GM12875 (cell line): ENCODE data around the gene REXO5.

Experiments used
- H3K4me3 ChIP-seq: one replicate; pipeline ENCODE4 v1.5.1; 2011; ENCODE audit warnings: low read depth, low read length, control low read depth
- TF ChIP-seq, protein P1 (sequence below): IDR thresholded peaks from 2 replicates; pipeline ENCODE4 v1.5.1; 2011; ENCODE audit warnings: low read depth, mild to moderate bottlenecking, control low read depth, inconsistent platforms, low read length, moderate library complexity, borderline replicate concordance; ENCODE audit not compliant: insufficient read depth

The REXO5 gene

DNA sequence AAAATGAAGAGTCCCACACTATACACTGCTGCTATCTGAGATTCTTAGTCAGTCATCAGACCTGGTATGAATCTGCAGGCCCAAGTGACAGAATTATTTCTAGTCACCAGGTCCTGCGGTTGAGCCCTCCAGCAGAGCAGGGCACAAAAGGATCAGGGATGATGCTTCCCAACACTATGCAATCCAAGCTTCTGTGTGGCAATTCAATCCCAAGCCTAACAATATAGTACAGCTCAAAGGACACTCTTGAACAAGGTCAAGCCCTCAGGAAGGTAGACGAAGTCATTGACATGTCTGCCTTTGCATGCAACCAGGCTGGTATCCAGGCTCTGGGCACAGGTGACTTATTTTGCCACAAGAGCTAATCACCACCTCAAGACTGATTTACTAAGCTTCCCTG is 88.1 kb downstream of the REXO5 start:
- no peak overlapping the region for H3K4me3 ChIP-seq
- TF ChIP-seq, protein P1, sequence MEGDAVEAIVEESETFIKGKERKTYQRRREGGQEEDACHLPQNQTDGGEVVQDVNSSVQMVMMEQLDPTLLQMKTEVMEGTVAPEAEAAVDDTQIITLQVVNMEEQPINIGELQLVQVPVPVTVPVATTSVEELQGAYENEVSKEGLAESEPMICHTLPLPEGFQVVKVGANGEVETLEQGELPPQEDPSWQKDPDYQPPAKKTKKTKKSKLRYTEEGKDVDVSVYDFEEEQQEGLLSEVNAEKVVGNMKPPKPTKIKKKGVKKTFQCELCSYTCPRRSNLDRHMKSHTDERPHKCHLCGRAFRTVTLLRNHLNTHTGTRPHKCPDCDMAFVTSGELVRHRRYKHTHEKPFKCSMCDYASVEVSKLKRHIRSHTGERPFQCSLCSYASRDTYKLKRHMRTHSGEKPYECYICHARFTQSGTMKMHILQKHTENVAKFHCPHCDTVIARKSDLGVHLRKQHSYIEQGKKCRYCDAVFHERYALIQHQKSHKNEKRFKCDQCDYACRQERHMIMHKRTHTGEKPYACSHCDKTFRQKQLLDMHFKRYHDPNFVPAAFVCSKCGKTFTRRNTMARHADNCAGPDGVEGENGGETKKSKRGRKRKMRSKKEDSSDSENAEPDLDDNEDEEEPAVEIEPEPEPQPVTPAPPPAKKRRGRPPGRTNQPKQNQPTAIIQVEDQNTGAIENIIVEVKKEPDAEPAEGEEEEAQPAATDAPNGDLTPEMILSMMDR = no peak

DNA sequence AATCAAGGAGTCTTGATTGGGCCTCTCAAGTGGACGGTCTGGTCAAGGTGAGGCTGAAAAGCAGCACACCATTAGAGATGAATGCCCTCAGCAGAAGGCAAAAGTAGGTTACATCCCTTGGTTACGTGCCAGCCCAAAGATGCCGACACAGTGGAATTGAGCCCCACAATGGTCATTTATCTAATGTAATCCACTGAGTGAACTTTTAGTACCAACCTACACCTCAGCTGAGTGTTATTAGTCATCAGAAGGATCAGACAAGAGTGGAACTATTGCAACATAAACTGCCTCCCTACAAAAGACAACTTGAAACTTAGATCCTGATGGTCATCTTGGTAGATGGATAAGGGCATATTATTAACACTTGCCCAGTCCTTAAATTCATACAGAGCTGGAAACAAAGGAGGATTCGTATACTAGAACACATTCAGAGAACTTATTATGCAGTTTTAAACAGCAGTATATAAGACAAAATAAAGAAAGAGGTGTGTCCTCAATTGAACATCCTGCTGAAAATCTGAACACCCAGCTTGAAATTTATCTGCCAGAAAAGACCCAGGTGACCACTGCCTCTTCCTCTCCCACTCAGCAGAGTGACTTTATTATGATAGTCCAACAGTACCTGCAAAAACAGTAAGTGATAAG is 91.0 kb downstream of the REXO5 start:
- TF ChIP-seq, protein P1 = no peak
- H3K4me3 ChIP-seq = no peak overlapping the region

DNA sequence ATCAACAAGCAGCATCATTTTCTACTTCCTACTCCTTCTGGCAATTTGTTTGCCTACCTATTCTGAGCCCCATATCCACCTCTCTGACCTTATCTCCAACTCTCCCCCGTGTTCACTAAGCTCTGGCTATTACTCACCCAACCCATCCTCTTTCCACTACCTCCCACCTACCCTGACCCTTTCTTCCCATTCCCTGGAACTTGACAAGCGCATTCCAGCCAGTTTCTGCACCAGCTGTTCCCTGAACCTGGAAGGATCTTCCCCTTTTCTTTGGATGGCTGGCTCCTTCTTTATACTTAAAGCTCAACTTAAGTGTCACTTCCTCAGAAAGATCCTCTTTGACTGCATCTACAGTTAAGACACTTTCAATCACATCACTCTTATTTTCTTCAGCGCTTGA is 91.6 kb downstream of the REXO5 start:
- TF ChIP-seq, protein P1 = no peak
- H3K4me3 ChIP-seq = no peak overlapping the region

DNA sequence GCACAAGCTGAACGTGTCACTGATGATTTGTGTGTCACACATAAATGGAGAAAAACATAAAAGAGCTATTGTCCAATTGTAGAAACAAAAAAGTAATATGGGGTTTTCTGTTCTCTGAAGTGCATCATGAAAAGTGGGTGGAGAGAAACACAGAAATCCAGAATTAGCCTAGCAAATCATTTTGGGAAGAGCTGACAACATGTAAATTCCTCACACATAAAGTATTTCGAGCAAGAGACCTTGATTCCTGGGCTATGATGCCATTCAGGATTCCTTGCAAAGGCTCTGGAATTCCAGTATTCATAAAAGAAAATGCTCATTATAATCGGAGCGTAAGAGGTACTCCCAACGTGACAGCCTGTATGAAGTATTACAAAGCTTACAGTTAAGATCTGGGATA is 92.7 kb downstream of the REXO5 start:
- no peak overlapping the region for H3K4me3 ChIP-seq
- TF ChIP-seq, protein P1 = no peak
